SHP77 (cell line): ENCODE data around the gene TMPRSS13.

Experiments used
- DNase-seq, 2 experiments: peaks; one replicate each; lab custom pipeline; 2025; lab: John Stamatoyannopoulos, UW

The TMPRSS13 gene

GRCh38 chr11:117855912-117856651 is 73.1 kb downstream of the TMPRSS13 start:
- DNase-seq, result no peak

GRCh38 chr11:117855186-117855845 is 73.9 kb downstream of the TMPRSS13 start:
- DNase-seq, result no peak

DNA sequence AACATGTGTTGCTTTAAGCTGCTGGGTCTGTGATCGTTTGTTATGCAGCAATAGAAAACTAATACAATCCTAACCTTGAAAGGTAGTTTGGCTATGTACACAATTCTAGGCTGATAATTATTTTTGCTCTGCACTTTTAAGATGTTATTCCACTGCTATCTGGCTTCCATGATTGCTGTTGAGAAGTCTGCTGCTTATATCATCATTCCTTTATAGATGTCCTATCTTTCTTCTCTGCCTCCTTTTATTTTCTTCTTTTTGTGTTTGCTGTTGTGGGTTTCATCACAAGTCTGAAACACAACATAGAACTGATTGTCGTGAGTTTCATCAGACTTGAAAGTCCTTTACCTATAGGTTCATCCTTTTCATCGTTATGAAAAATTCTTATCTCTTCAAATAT is 76.9 kb downstream of the TMPRSS13 start:
- DNase-seq, result no peak

- DNase-seq, result no peak
These were observed 77.3 kb downstream of the TMPRSS13 start for GRCh38 chr11:117851852-117852251.

DNA sequence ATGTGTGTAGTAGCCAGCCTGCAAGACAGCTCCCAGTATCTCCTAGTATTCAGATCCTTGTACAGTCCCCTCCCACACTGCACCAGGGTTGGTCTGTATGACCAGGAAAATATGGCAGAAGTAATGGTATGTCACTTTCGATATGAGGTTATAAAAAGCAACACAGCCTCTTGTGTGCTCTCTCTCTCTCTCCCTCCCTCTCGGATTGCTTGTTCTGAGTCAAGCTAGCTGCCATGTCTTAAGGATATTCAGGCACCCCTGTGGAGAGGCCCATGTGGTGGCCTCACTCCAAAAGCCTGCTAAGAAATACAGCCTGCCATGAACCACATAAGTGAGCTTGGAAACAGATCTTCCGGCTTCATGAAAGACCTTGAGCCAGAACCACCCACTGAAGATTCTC is 78.1 kb downstream of the TMPRSS13 start:
- DNase-seq, result no peak
